Measurements from ENCODE around the gene C1orf226.

DNA sequence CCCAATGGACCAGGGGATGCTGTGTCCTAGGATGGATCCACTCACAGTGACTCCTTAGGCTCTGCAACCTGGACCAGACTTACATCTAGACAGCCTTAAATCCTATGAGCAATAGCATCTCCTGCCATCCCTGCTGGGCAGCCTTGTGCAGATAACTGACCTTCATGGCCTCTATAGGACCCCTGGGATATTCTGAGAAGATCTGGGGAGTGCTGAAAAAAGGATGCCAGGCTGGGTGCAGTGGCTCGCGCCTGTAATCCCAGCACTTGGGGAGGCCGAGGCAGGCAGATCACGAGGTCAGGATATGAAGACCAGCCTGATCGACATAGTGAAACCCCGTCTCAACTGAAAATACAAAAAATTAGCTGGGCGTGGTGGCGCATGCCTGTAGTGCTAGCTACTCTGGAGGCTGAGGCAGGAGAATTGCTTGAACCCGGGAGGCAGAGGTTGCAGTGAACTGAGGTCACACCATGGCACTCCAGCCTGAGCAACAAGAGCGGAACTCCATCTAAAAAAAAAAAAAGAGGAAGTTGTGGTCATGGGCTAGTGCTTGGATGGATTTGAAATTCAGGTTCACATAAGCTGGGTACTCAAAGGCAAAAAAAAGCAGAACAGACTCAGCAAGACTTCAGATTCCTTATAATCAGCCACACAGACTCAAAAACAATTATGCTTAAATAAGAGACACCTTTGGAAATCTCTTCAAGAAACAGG, 41.3 kb downstream of the C1orf226 start:
- TF ChIP-seq, protein P1, sequence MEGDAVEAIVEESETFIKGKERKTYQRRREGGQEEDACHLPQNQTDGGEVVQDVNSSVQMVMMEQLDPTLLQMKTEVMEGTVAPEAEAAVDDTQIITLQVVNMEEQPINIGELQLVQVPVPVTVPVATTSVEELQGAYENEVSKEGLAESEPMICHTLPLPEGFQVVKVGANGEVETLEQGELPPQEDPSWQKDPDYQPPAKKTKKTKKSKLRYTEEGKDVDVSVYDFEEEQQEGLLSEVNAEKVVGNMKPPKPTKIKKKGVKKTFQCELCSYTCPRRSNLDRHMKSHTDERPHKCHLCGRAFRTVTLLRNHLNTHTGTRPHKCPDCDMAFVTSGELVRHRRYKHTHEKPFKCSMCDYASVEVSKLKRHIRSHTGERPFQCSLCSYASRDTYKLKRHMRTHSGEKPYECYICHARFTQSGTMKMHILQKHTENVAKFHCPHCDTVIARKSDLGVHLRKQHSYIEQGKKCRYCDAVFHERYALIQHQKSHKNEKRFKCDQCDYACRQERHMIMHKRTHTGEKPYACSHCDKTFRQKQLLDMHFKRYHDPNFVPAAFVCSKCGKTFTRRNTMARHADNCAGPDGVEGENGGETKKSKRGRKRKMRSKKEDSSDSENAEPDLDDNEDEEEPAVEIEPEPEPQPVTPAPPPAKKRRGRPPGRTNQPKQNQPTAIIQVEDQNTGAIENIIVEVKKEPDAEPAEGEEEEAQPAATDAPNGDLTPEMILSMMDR (IDR thresholded peaks at IDR 0.05), result no peak
- TF ChIP-seq MAFK (IDR thresholded peaks at IDR 0.05; ENCODE audit: partially characterized antibody), result no peak
- TF ChIP-seq PHF8 (IDR thresholded peaks at IDR 0.05; ENCODE audit: borderline replicate concordance, low read depth), result no peak
- TF ChIP-seq GATA3 (IDR thresholded peaks at IDR 0.05; ENCODE audit: borderline replicate concordance), result no peak
- TF ChIP-seq POLR2A (IDR thresholded peaks at IDR 0.05; ENCODE audit: low read length), result no peak
- TF ChIP-seq, protein P2, sequence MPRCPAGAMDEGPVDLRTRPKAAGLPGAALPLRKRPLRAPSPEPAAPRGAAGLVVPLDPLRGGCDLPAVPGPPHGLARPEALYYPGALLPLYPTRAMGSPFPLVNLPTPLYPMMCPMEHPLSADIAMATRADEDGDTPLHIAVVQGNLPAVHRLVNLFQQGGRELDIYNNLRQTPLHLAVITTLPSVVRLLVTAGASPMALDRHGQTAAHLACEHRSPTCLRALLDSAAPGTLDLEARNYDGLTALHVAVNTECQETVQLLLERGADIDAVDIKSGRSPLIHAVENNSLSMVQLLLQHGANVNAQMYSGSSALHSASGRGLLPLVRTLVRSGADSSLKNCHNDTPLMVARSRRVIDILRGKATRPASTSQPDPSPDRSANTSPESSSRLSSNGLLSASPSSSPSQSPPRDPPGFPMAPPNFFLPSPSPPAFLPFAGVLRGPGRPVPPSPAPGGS (IDR thresholded peaks at IDR 0.05), result no peak
- TF ChIP-seq ZSCAN20 (CRISPR knock-in tag; IDR thresholded peaks at IDR 0.05), result no peak
- no peak for TF ChIP-seq CEBPB (IDR thresholded peaks at IDR 0.05)
- TF ChIP-seq SREBF2 (IDR thresholded peaks at IDR 0.05), result no peak
- no peak for TF ChIP-seq CHD4 (IDR thresholded peaks at IDR 0.05; ENCODE audit: borderline replicate concordance)
- TF ChIP-seq, protein P3, sequence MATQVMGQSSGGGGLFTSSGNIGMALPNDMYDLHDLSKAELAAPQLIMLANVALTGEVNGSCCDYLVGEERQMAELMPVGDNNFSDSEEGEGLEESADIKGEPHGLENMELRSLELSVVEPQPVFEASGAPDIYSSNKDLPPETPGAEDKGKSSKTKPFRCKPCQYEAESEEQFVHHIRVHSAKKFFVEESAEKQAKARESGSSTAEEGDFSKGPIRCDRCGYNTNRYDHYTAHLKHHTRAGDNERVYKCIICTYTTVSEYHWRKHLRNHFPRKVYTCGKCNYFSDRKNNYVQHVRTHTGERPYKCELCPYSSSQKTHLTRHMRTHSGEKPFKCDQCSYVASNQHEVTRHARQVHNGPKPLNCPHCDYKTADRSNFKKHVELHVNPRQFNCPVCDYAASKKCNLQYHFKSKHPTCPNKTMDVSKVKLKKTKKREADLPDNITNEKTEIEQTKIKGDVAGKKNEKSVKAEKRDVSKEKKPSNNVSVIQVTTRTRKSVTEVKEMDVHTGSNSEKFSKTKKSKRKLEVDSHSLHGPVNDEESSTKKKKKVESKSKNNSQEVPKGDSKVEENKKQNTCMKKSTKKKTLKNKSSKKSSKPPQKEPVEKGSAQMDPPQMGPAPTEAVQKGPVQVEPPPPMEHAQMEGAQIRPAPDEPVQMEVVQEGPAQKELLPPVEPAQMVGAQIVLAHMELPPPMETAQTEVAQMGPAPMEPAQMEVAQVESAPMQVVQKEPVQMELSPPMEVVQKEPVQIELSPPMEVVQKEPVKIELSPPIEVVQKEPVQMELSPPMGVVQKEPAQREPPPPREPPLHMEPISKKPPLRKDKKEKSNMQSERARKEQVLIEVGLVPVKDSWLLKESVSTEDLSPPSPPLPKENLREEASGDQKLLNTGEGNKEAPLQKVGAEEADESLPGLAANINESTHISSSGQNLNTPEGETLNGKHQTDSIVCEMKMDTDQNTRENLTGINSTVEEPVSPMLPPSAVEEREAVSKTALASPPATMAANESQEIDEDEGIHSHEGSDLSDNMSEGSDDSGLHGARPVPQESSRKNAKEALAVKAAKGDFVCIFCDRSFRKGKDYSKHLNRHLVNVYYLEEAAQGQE (IDR thresholded peaks at IDR 0.05), result no peak
